Measurements from ENCODE around the gene GRIN3A.

The GRIN3A gene

GRCh38 chr9:101737165-101737704 lies 1.2 kb downstream of the GRIN3A start:
- Histone ChIP-seq H3F3A (ENCODE audit: control insufficient read depth, insufficient read depth) (no peaks in the 10 kb centered on the region), H3K4me3 (ENCODE audit: low read length) (no peak overlapping the region), H3K4me2 (ENCODE audit: low read length) (no peak overlapping the region), H3K27ac (ENCODE audit: low read depth, low read length) (no peak overlapping the region), H3K36me3 (ENCODE audit: control insufficient read depth, low read length) (no peaks in the 10 kb centered on the region), H4K20me1 (ENCODE audit: control insufficient read depth, insufficient read depth, low read depth, low read length) (no peaks in the 10 kb centered on the region), H3K27me3 (ENCODE audit: control insufficient read depth, low read length) (no peaks in the 10 kb centered on the region), H3K9me2 (replicated peaks; ENCODE audit: control insufficient read depth, low read length) (no peaks in the 10 kb centered on the region), H3K79me2 (ENCODE audit: control insufficient read depth, low read length) (no peaks in the 10 kb centered on the region), H3K4me1 (ENCODE audit: control insufficient read depth, low read length) (no peaks in the 10 kb centered on the region), H3K9me3 (ENCODE audit: control insufficient read depth, insufficient read depth, low read length) (no peaks in the 10 kb centered on the region)
- TF ChIP-seq EZH2phosphoT487 (IDR thresholded peaks at IDR 0.05; ENCODE audit: borderline replicate concordance, low read length) (no peak), CTCF (IDR thresholded peaks at IDR 0.05; ENCODE audit: low read depth, low read length, poor library complexity, severe bottlenecking) (no peak)

GRCh38 chr9:101736717-101737116 lies 1.7 kb downstream of the GRIN3A start:
- H3K9me3 ChIP-seq (ENCODE audit: control insufficient read depth, insufficient read depth, low read length) = no peaks in the 10 kb centered on the region
- no peaks in the 10 kb centered on the region for H4K20me1 ChIP-seq (ENCODE audit: control insufficient read depth, insufficient read depth, low read depth, low read length)
- H3K36me3 ChIP-seq (ENCODE audit: control insufficient read depth, low read length) = no peaks in the 10 kb centered on the region
- no peak overlapping the region for H3K4me2 ChIP-seq (ENCODE audit: low read length)
- H3F3A ChIP-seq (ENCODE audit: control insufficient read depth, insufficient read depth) = no peaks in the 10 kb centered on the region
- no peaks in the 10 kb centered on the region for H3K9me2 ChIP-seq (replicated peaks; ENCODE audit: control insufficient read depth, low read length)
- no peak overlapping the region for H3K27ac ChIP-seq (ENCODE audit: low read depth, low read length)
- TF ChIP-seq CTCF (IDR thresholded peaks at IDR 0.05; ENCODE audit: low read depth, low read length, poor library complexity, severe bottlenecking) (no peak), EZH2phosphoT487 (IDR thresholded peaks at IDR 0.05; ENCODE audit: borderline replicate concordance, low read length) (no peak)
- no peaks in the 10 kb centered on the region for H3K4me1 ChIP-seq (ENCODE audit: control insufficient read depth, low read length)
- H3K27me3 ChIP-seq (ENCODE audit: control insufficient read depth, low read length) = no peaks in the 10 kb centered on the region
- H3K79me2 ChIP-seq (ENCODE audit: control insufficient read depth, low read length) = no peaks in the 10 kb centered on the region
- no peak overlapping the region for H3K4me3 ChIP-seq (ENCODE audit: low read length)

GRCh38 chr9:101731429-101731828 lies 7.0 kb downstream of the GRIN3A start:
- no peaks in the 10 kb centered on the region for H3K27me3 ChIP-seq (ENCODE audit: control insufficient read depth, low read length)
- H3K4me3 ChIP-seq (ENCODE audit: low read length) = no peak overlapping the region
- no peaks in the 10 kb centered on the region for H4K20me1 ChIP-seq (ENCODE audit: control insufficient read depth, insufficient read depth, low read depth, low read length)
- no peak overlapping the region for H3K4me2 ChIP-seq (ENCODE audit: low read length)
- H3F3A ChIP-seq (ENCODE audit: control insufficient read depth, insufficient read depth) = no peaks in the 10 kb centered on the region
- no peaks in the 10 kb centered on the region for H3K9me3 ChIP-seq (ENCODE audit: control insufficient read depth, insufficient read depth, low read length)
- H3K79me2 ChIP-seq (ENCODE audit: control insufficient read depth, low read length) = no peaks in the 10 kb centered on the region
- no peaks in the 10 kb centered on the region for H3K36me3 ChIP-seq (ENCODE audit: control insufficient read depth, low read length)
- H3K4me1 ChIP-seq (ENCODE audit: control insufficient read depth, low read length) = no peaks in the 10 kb centered on the region
- H3K27ac ChIP-seq (ENCODE audit: low read depth, low read length) = no peak overlapping the region
- TF ChIP-seq EZH2phosphoT487 (IDR thresholded peaks at IDR 0.05; ENCODE audit: borderline replicate concordance, low read length) = no peak
- no peak for TF ChIP-seq CTCF (IDR thresholded peaks at IDR 0.05; ENCODE audit: low read depth, low read length, poor library complexity, severe bottlenecking)
- H3K9me2 ChIP-seq (replicated peaks; ENCODE audit: control insufficient read depth, low read length) = no peaks in the 10 kb centered on the region
